HCT116 (cell line): Measurements from ENCODE around the gene SEMA5A. TPM values are rescaled to one million over a fixed set of nuclear protein-coding genes. Genes with fewer than 3 reads are reported as not detected.

Experiments
- ATAC-seq: fragments of 200-7000 bp; cut with Tn5 transposase; 2 replicates; pipeline ENCODE4 v1.9.1; 2020; ENCODE audit warnings: mild to moderate bottlenecking, moderate library complexity
- BruUV-seq: library from RNA; stranded (reverse); fragments of 400-500 nt; replicated peaks from 2 replicates; lab custom pipeline; 2021; lab: Mats Ljungman, UMichigan
- CTCF ChIA-PET: fragments of 300-600 bp; sonication (Branson Sonifier 250); formaldehyde crosslinking; loops from one replicate; lab custom pipeline; 2021; ENCODE audit warnings: antibody characterized with exemption; lab: Charles Lee
- POLR2A ChIA-PET: fragments of 300-600, 350-600 bp; sonication (Branson Sonifier 250); formaldehyde crosslinking; loops from one replicate; lab custom pipeline; 2021; ENCODE audit warnings: antibody characterized with exemption; lab: Charles Lee
- RAD21 ChIA-PET, 2 experiments: fragments of 300-600 bp; sonication (Branson Sonifier 250); formaldehyde crosslinking; loops; one replicate each; lab custom pipeline; 2023; ENCODE audit warnings: low total read pairs in 2 of 2; ENCODE audit not compliant: uncharacterized antibody in 2 of 2, unreplicated experiment in 2 of 2, low non-redundant PET in 1 of 2; lab: Charles Lee
- DNase-seq: peaks from one replicate; pipeline ENCODE4 v3.0.0-alpha.2; 2010; ENCODE audit warnings: low read depth, low spot score
- H2AFZ ChIP-seq: fragments of 200-600 bp; shearing (Covaris generic), sonication (generic); 2 replicates; pipeline ENCODE4 v1.6.1; 2017; ENCODE audit warnings: low read depth, mixed run types, mixed read lengths, antibody characterized with exemption, low read length; ENCODE audit not compliant: poor library complexity, severe bottlenecking
- H3K27ac ChIP-seq: 2 replicates; pipeline ENCODE4 v1.5.1; 2012; ENCODE audit warnings: low read depth, low read length
- H3K27me3 ChIP-seq: fragments of 200-600 bp; sonication (generic); 2 replicates; pipeline ENCODE4 v1.6.1; 2016; ENCODE audit warnings: mixed run types, low read length, mixed read lengths; ENCODE audit not compliant: insufficient read depth
- H3K36me3 ChIP-seq, 2 experiments: fragments of 200-500 bp in 1 of 2; fragments of 200-600 bp in 1 of 2; sonication (Bioruptor generic) in 1 of 2; sonication (generic) in 1 of 2; 2 replicates each; pipeline versions ENCODE4 v1.5.1 to v1.6.1; 2014 to 2016; ENCODE audit warnings: low read length in 2 of 2, inconsistent platforms in 1 of 2, mixed read lengths in 1 of 2, mixed run types in 1 of 2; ENCODE audit not compliant: insufficient read depth in 2 of 2, control insufficient read depth in 1 of 2
- H3K4me1 ChIP-seq, 2 experiments: fragments of 200-600 bp in 1 of 2; sonication (generic) in 1 of 2; 2 replicates each; pipeline versions ENCODE4 v1.5.1 to v1.6.1; 2012 to 2017; ENCODE audit warnings: low read length in 2 of 2, inconsistent platforms in 1 of 2, mild to moderate bottlenecking in 1 of 2, mixed read lengths in 1 of 2, mixed run types in 1 of 2, moderate library complexity in 1 of 2; ENCODE audit not compliant: insufficient read depth in 2 of 2, control insufficient read depth in 1 of 2
- H3K4me2 ChIP-seq: fragments of 200-600 bp; sonication (generic); 2 replicates; pipeline ENCODE4 v1.6.1; 2017; ENCODE audit warnings: mixed run types, low read length, mixed read lengths
- H3K4me3 ChIP-seq, 2 experiments: fragments of 200-600 bp in 1 of 2; sonication (generic) in 1 of 2; replicated peaks in 1 of 2; 2 replicates each; pipeline ENCODE4 v1.5.1; 2011 to 2016; ENCODE audit warnings: low read length in 2 of 2, control low read depth in 1 of 2, low read depth in 1 of 2, mild to moderate bottlenecking in 1 of 2, mixed read lengths in 1 of 2, mixed run types in 1 of 2
- H3K79me2 ChIP-seq: fragments of 200-600 bp; sonication (generic); 2 replicates; pipeline ENCODE4 v1.6.1; 2017; ENCODE audit warnings: mild to moderate bottlenecking, mixed run types, low read length, moderate library complexity, mixed read lengths; ENCODE audit not compliant: insufficient read depth
- H3K9ac ChIP-seq: fragments of 200-600 bp; sonication (generic); 2 replicates; pipeline ENCODE4 v1.6.1; 2016; ENCODE audit warnings: low read length, mixed read lengths
- H3K9me2 ChIP-seq: fragments of 200-600 bp; sonication (generic), shearing (Covaris generic); 2 replicates; pipeline ENCODE4 v1.6.1; 2017; ENCODE audit warnings: mixed run types, mild to moderate bottlenecking, moderate library complexity; ENCODE audit not compliant: insufficient read depth
- H3K9me3 ChIP-seq, 2 experiments: fragments of 200-500 bp in 1 of 2; fragments of 200-600 bp in 1 of 2; sonication (Bioruptor generic) in 1 of 2; sonication (generic) in 1 of 2; 2 replicates each; pipeline ENCODE4 v1.6.1; 2014 to 2017; ENCODE audit warnings: low read length in 2 of 2, mixed read lengths in 2 of 2, inconsistent platforms in 1 of 2, low read depth in 1 of 2, mild to moderate bottlenecking in 1 of 2, mixed run types in 1 of 2, moderate library complexity in 1 of 2; ENCODE audit not compliant: control insufficient read depth in 1 of 2, insufficient read depth in 1 of 2
- H4K20me1 ChIP-seq: fragments of 200-600 bp; sonication (generic), shearing (Covaris generic); 2 replicates; pipeline ENCODE4 v1.6.1; 2017; ENCODE audit warnings: mixed run types, mild to moderate bottlenecking, moderate library complexity; ENCODE audit not compliant: insufficient read depth
- CBX3 ChIP-seq: IDR thresholded peaks from 2 replicates; pipeline ENCODE4 v1.6.1; 2012; ENCODE audit warnings: low read depth
- EGR1 ChIP-seq: IDR thresholded peaks from 2 replicates; pipeline ENCODE4 v1.6.1; 2012; ENCODE audit warnings: low read depth
- EZH2 ChIP-seq: fragments of 200-600 bp; sonication (generic); IDR thresholded peaks from 2 replicates; pipeline ENCODE4 v1.6.1; 2017; ENCODE audit warnings: antibody characterized with exemption, mixed run types
- EZH2phosphoT487 ChIP-seq: fragments of 200-600 bp; IDR thresholded peaks from 2 replicates; pipeline ENCODE4 v1.6.1; 2018; ENCODE audit warnings: antibody characterized with exemption, borderline replicate concordance
- JUND ChIP-seq: IDR thresholded peaks from 2 replicates; pipeline ENCODE4 v1.6.1; 2012
- POLR2A ChIP-seq: IDR thresholded peaks from 2 replicates; pipeline ENCODE4 v1.7.0; 2011; ENCODE audit warnings: borderline replicate concordance; ENCODE audit not compliant: insufficient read depth, insufficient read length; ENCODE audit errors: extremely low read depth
- POLR2AphosphoS5 ChIP-seq: IDR thresholded peaks from 2 replicates; pipeline ENCODE4 v1.6.1; 2011; ENCODE audit warnings: mild to moderate bottlenecking, low read depth, low read length, moderate library complexity
- RAD21 ChIP-seq: IDR thresholded peaks from 2 replicates; pipeline ENCODE4 v1.6.1; 2012; ENCODE audit warnings: low read depth, mild to moderate bottlenecking
- SP1 ChIP-seq: IDR thresholded peaks from 2 replicates; pipeline ENCODE4 v1.6.1; 2012; ENCODE audit warnings: low read depth
- TCF7L2 ChIP-seq: IDR thresholded peaks from 2 replicates; pipeline ENCODE4 v1.7.0; 2011; ENCODE audit warnings: borderline replicate concordance, inconsistent platforms; ENCODE audit not compliant: insufficient read depth, insufficient read length; ENCODE audit errors: extremely low read depth
- ZFX ChIP-seq: fragments of 450-650 bp; IDR thresholded peaks from 2 replicates; pipeline ENCODE4 v1.6.1; 2017
- intact Hi-C: fragments of 100-400 bp; cut with micrococcal nuclease; formaldehyde crosslinking; loops from 2 replicates; pipeline ENCODE4 v1.10.0; 2022
- total RNA-seq: library from RNA; stranded (reverse); gene quantifications from one replicate; pipeline ENCODE4 v1.2.1, GENCODE V29; 2021; ENCODE audit not compliant: unreplicated experiment
- TF ChIP-seq, protein P1 (sequence below): IDR thresholded peaks from 2 replicates; pipeline ENCODE4 v1.6.1; 2012
- TF ChIP-seq, protein P2 (sequence below): IDR thresholded peaks from 2 replicates; pipeline ENCODE4 v1.6.1; 2011; ENCODE audit warnings: mild to moderate bottlenecking, low read length, moderate library complexity; ENCODE audit not compliant: insufficient replicate concordance; ENCODE audit errors: extremely low read depth

SEMA5A gene
- total RNA-seq, 1 experiment from 2014 or later: 0.02 TPM

DNA sequence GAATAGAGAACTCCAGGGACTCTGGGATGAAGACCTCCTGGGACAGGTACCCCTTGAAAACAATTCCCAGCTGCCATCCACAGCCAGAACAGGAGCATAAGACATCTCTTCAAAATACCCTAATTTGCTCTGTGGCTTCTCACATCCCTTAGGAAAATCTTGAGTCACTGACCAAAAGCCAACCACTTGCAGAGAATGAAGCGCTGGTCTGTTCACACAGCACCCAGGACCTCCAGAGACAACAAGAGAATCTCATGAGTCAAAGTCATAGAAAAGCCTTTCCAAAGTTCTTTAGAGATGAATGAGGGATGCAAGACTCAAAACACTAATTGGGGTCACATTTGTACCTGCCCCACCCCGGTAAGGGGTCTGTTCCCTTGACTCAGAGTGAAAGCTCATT lies 210.6 kb downstream of the SEMA5A start:
- Histone ChIP-seq H3K9me3 (peaks cover 0 to 22% of the 10 kb centered on the region in 2 experiments; a peak in 2 of 4 replicates), H3K9ac (no peak overlapping the region), H2AFZ (no peak overlapping the region), H3K27ac (no peak overlapping the region), H3K27me3 (no peaks in the 10 kb centered on the region), H3K36me3 (no peaks in the 10 kb centered on the region)
- ATAC-seq: no peak
- intact Hi-C loops: no loop called here
- POLR2A ChIA-PET: no interaction called here
- DNase-seq: no peak
- no peak for TF ChIP-seq JUND
- no peak for TF ChIP-seq TCF7L2
- no peak for TF ChIP-seq CBX3
- no peak for TF ChIP-seq ZFX
- no peak for TF ChIP-seq POLR2AphosphoS5
- TF ChIP-seq, protein P1, sequence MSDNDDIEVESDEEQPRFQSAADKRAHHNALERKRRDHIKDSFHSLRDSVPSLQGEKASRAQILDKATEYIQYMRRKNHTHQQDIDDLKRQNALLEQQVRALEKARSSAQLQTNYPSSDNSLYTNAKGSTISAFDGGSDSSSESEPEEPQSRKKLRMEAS: no peak
- TF ChIP-seq POLR2A: no peak
- no peak for TF ChIP-seq EZH2phosphoT487
- no peak for TF ChIP-seq EZH2
- TF ChIP-seq, protein P2, sequence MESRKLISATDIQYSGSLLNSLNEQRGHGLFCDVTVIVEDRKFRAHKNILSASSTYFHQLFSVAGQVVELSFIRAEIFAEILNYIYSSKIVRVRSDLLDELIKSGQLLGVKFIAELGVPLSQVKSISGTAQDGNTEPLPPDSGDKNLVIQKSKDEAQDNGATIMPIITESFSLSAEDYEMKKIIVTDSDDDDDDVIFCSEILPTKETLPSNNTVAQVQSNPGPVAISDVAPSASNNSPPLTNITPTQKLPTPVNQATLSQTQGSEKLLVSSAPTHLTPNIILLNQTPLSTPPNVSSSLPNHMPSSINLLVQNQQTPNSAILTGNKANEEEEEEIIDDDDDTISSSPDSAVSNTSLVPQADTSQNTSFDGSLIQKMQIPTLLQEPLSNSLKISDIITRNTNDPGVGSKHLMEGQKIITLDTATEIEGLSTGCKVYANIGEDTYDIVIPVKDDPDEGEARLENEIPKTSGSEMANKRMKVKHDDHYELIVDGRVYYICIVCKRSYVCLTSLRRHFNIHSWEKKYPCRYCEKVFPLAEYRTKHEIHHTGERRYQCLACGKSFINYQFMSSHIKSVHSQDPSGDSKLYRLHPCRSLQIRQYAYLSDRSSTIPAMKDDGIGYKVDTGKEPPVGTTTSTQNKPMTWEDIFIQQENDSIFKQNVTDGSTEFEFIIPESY: no peak
- TF ChIP-seq RAD21: no peak
- no peak for TF ChIP-seq SP1
- TF ChIP-seq EGR1: no peak
- TF ChIP-seq, all 23 proteins: peak for 0
- no peaks in the 10 kb centered on the region for H4K20me1 ChIP-seq
- H3K9me2 ChIP-seq: no peaks in the 10 kb centered on the region
- H3K4me2 ChIP-seq: no peak overlapping the region
- BruUV-seq: no TSS peak
- H3K4me3 ChIP-seq: no peak overlapping the region
- RAD21 ChIA-PET: no interaction called here
- CTCF ChIA-PET: no interaction called here
- H3K79me2 ChIP-seq: no peaks in the 10 kb centered on the region
- H3K4me1 ChIP-seq: no peaks in the 10 kb centered on the region
